Left kidney (tissue), 2 donors: ENCODE results near the gene MMP24OS. TPM values are rescaled to one million over a fixed set of nuclear protein-coding genes. Genes with fewer than 3 reads are reported as not detected.
"Not testable (repeated sequence)": the region's sequence is repeated elsewhere in the genome, so short reads cannot be mapped to it uniquely, and the experiment has no call there.

Experiments
- DNase-seq: peaks from one replicate; pipeline ENCODE4 v3.0.0-alpha.2; 2013
- polyA plus RNA-seq: library from polyadenylated mRNA; unstranded; fragments of 120-200 nt; gene quantifications from one replicate; pipeline ENCODE4 v1.2.1, GENCODE V29; 2013; ENCODE audit not compliant: insufficient read length

The MMP24OS gene
- polyA plus RNA-seq, 1 donor, result 34.9 TPM

GRCh38 chr20:35252598-35252997, 25.3 kb downstream of the MMP24OS start:
- DNase-seq, result not testable (repeated sequence)

- DNase-seq, result no peak
Measured at GRCh38 chr20:35252037-35252461, 25.9 kb downstream of the MMP24OS start.

- DNase-seq, result no peak
Measured at GRCh38 chr20:35251613-35251940, 26.3 kb downstream of the MMP24OS start.

GRCh38 chr20:35248641-35249475, 29.1 kb downstream of the MMP24OS start:
- DNase-seq, result no peak

GRCh38 chr20:35246723-35247122, 31.2 kb downstream of the MMP24OS start:
- no peak for DNase-seq

- no peak for DNase-seq
Measured at GRCh38 chr20:35243986-35244385, 33.9 kb downstream of the MMP24OS start.

GRCh38 chr20:35243317-35243716, 34.6 kb downstream of the MMP24OS start:
- DNase-seq, result no peak

GRCh38 chr20:35240811-35241293, 37.1 kb downstream of the MMP24OS start:
- no peak for DNase-seq

- no peak for DNase-seq
Measured at GRCh38 chr20:35240083-35240810, 37.7 kb downstream of the MMP24OS start.

- no peak for DNase-seq
Measured at GRCh38 chr20:35238735-35239134, 39.2 kb downstream of the MMP24OS start.

GRCh38 chr20:35238170-35238569, 39.8 kb downstream of the MMP24OS start:
- DNase-seq, result no peak

GRCh38 chr20:35237486-35237885, 40.4 kb downstream of the MMP24OS start:
- no peak for DNase-seq

GRCh38 chr20:35235881-35236280, 42.0 kb downstream of the MMP24OS start:
- DNase-seq, result no peak

GRCh38 chr20:35232575-35232974, 45.3 kb downstream of the MMP24OS start:
- no peak for DNase-seq

GRCh38 chr20:35226884-35227681, 50.8 kb downstream of the MMP24OS start:
- peak; percentile 60 for DNase-seq

Other genes starting within 250 kb of the MMP24OS start
- gene TRPC4AP, start 185.3 kb downstream of the MMP24OS start, polyA plus RNA-seq, result 70.6 TPM
- gene EDEM2, start 130.8 kb downstream of the MMP24OS start, polyA plus RNA-seq, result 16.6 TPM
- 6.9 TPM for gene PROCR, start 106.0 kb downstream of the MMP24OS start, polyA plus RNA-seq
- 1.8 TPM for gene MMP24, start 51.4 kb downstream of the MMP24OS start, polyA plus RNA-seq
- gene EIF6, start 6.7 kb upstream of the MMP24OS start, polyA plus RNA-seq, result 126 TPM
- not detected for gene FAM83C, start 14.3 kb upstream of the MMP24OS start, polyA plus RNA-seq
- gene UQCC1, start 133.9 kb upstream of the MMP24OS start, polyA plus RNA-seq, result 64.2 TPM
- 0.08 TPM for gene GDF5, start 160.1 kb upstream of the MMP24OS start, polyA plus RNA-seq
- 66.0 TPM for gene CEP250, start 177.5 kb upstream of the MMP24OS start, polyA plus RNA-seq